IMR-90 (cell line): ENCODE data around the gene SOX6.

Source experiments
- NFE2L2 ChIP-seq: fragments of 150-350 bp; IDR thresholded peaks from 2 replicates; pipeline ENCODE4 v1.6.1; 2016; ENCODE audit warnings: low read depth, mild to moderate bottlenecking, low read length
- POLR2A ChIP-seq: IDR thresholded peaks from 2 replicates; pipeline ENCODE4 v1.6.1; 2012; ENCODE audit warnings: mild to moderate bottlenecking, low read depth, low read length
- RAD21 ChIP-seq: IDR thresholded peaks from 2 replicates; pipeline ENCODE4 v1.6.1; 2012; ENCODE audit warnings: low read length, improper control_type of control experiment
- RFX5 ChIP-seq: IDR thresholded peaks from 2 replicates; pipeline ENCODE4 v1.8.0; 2012; ENCODE audit warnings: low read depth, mild to moderate bottlenecking, low read length, moderate library complexity
- SMC3 ChIP-seq: fragments of 150-350 bp; IDR thresholded peaks from 2 replicates; pipeline ENCODE4 v1.6.1; 2016; ENCODE audit warnings: low read depth, mild to moderate bottlenecking, antibody characterized with exemption, low read length, moderate library complexity
- TF ChIP-seq, protein P1 (sequence below): conservative IDR thresholded peaks from 2 replicates; pipeline ENCODE4 v1.5.1; 2012; ENCODE audit warnings: mild to moderate bottlenecking, low read depth, low read length, improper control_type of control experiment

GRCh38 chr11:15977116-15977515 lies 379.2 kb downstream of the SOX6 start:
- TF ChIP-seq, protein P1, sequence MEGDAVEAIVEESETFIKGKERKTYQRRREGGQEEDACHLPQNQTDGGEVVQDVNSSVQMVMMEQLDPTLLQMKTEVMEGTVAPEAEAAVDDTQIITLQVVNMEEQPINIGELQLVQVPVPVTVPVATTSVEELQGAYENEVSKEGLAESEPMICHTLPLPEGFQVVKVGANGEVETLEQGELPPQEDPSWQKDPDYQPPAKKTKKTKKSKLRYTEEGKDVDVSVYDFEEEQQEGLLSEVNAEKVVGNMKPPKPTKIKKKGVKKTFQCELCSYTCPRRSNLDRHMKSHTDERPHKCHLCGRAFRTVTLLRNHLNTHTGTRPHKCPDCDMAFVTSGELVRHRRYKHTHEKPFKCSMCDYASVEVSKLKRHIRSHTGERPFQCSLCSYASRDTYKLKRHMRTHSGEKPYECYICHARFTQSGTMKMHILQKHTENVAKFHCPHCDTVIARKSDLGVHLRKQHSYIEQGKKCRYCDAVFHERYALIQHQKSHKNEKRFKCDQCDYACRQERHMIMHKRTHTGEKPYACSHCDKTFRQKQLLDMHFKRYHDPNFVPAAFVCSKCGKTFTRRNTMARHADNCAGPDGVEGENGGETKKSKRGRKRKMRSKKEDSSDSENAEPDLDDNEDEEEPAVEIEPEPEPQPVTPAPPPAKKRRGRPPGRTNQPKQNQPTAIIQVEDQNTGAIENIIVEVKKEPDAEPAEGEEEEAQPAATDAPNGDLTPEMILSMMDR: no peak
- TF ChIP-seq RFX5 (no peak), SMC3 (no peak), POLR2A (no peak), NFE2L2 (no peak), RAD21 (no peak)
